T1000 (cell line): ENCODE data around the gene CACNA1D.

ENCODE experiments used
- DNase-seq: peaks from one replicate; lab custom pipeline; 2025; ENCODE audit warnings: mixed read lengths; lab: John Stamatoyannopoulos, UW

The CACNA1D gene

DNA sequence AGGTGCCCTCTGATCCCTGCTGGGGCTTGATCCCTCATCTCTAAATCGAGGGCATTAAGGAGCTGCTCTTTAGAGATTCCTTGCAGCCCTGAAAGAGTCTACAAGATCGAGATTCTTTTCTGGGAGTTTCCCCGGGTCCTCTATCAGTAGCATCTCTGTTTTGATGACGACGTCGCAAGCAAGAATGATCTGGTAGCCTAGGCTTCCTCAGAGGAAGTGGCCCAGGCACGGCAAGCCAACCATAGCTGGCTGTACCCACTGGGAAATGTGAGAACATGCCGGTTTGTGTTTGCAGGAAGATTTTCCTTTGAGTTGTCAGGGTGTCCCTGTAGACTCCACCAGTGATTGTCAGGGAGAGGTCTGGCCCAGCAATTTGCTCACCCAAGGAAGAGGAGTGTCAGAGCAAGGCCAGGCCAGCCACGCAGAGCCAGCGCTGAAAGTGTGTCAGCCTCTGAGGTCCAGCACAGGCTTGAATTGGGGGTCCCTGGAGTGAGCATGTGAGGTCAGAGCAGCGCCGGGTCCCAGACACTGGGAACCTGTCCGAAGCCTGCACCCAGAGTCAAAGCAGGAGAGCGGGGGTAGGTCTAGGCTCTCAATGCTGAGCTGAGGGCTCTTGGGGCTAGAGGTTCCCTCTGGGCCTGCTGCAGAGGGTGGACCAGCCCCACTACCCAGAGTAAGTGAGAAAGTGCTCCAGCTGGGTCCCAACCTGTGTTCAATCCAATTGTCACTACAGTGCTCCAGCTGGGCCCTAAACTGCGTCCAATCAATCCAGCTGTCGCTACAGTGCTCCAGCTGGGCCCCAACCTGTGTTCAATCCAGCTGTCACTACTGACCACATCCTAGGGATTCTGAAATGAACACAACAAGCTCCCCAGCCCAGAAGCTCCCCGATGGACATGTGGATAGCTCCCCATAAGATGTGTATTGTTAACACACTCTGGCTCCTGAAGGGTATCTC lies 256.1 kb downstream of the CACNA1D start:
- DNase-seq = no peak

DNA sequence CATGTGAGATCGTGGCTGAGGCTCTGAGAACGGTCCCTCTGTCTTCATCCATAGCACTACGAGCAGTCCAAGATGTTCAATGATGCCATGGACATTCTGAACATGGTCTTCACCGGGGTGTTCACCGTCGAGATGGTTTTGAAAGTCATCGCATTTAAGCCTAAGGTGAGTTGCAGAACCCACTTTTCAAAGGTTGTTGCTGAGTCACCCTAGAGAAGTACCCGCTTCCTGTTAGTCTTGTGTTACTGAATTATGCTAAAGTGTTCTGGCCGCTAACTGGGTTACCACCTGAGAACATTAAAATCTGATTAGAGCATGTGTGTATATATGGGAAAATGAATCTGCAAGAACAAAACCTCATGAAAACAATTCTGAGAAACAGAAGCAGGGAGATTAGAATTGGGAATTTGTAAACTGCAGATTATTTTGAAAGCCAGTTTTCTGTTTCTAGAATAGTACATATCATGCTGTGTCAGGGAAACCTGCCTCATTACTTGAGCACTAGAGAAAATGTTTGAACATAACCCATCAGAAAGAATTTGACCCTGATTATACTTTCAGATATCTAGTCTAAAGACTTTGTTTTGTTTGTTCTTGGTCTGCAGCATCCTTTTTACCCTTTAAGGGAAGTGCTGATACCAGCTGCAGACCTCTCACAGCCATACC lies 259.2 kb downstream of the CACNA1D start:
- no peak for DNase-seq

DNA sequence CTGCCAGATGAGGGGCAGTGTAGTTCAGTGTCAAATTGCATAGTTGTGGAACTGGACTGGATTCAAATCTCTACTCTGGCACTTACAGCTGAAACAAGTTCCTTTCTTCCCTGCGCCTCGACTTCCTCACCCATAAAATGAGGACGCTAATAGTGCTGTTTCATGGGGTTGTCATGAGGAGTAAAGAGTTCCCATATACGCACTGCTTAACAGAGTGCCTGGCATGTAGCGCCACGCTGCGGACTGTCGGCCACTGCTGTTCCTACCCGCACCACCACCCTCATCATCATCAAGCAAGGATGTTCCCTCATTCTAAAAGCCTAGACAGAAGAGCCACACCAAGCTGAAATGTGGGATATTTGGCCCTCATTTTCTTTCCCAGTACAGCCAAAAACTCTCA lies 259.9 kb downstream of the CACNA1D start:
- DNase-seq = no peak

DNA sequence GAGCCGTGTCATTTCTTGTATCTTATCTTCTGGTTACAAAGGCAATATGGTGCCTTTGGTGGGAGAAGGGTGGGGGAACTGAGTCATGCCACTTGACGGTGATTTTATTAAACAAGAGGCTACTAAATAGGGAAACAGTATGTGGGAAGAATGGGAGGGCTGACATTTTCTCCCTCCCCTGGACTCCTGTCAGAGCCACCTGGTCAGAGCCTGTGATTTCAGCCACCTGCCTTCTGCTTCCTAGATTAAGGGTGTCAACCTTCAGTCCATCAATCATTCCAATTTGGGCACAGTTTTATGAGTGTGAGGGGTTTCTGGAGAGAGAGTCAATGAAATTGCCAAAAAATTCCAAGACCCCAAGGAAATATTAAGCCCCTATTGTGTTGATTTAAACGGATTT lies 264.4 kb downstream of the CACNA1D start:
- DNase-seq = no peak

DNA sequence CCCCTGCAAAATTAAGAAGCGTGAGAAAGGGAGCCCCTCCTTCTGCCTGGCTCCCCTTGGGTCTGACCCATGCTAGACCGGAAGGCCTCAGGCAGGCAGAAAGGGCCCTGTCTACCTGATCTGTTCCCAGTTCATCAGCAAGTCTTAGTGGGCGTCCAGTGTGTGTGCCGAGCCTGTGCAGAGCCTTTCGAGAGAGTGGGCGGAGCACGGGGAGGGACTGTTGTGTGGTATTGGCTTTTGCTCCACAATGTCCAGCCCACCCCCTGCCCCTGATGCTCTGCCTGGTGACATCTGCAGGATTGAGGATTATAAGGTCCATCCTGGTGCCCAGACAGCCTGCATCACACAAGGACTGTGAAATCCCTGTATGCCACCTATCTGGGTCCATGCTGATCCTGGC lies 268.9 kb downstream of the CACNA1D start:
- DNase-seq = no peak

DNA sequence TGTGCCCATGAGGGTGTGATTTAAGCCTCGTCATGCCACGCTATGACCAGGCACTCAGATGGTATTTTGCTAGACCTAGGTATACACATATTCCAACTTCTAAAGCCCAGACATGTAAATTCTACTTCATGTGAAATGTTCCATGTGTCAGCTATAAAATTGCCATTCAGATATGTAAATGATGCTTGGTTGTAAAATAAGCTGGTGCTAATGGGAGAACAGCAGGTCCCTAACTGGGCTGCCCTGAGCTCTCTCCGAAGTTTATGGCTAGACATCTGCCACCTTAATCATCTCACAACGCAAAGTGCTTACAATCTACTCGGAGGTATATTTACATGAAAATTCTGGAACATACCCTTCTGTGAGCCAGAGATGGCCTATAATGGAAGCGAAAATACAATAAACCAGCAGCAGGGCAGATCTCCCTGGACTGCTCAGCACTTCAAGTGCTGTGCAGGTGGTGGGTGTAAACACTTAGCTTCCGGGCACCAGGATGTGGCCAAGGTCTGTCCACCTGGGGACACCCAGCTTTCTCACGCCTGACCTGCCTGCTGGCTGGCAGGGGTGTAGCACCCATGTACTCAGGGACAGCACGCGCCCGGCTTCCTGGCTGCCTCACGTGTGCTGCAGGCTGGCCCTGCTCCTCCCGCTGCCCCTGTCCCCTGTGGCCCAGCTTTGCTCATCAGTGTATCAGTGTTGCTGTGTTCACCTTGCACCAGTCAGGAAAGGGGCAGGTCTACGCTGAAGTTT lies 269.8 kb downstream of the CACNA1D start:
- DNase-seq = no peak

DNA sequence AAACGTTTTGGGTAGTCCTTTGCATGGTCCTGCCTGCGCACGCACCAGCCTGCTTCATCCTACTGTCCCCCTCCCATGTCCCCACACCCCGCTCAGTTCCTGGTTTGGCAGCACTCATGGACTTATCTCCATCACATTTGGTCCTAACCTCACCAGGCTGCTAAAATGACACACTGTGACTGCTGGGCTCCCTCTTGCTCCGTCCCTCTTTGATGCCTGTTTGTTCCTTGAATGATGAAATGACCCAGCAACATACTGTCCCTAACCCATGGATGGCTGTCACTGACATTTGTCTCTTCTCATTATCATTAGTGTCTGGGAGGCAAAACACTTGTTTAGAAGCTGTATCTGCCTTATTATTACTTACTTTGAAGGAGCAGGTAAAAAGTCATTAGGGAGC lies 271.3 kb downstream of the CACNA1D start:
- no peak for DNase-seq

DNA sequence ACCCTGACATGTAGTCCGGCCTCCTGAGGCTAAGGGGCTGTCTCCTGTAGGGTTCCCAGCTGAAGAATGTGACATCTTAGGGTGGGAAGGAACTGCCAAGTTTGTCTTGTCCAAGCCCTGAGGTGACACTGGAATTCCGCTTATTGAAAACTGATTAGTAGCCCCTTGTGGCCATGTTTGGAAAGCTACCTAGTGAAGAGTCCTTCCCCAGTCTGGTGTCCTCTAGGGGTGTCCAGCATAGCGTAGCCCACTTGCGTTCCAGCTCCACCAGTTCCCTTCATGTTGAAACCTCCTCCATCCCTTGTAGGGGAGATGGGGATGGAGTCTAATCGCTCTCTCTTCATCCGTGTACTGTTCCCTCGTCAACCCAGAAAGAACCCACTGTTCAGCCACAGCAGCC lies 272.3 kb downstream of the CACNA1D start:
- DNase-seq = no peak

DNA sequence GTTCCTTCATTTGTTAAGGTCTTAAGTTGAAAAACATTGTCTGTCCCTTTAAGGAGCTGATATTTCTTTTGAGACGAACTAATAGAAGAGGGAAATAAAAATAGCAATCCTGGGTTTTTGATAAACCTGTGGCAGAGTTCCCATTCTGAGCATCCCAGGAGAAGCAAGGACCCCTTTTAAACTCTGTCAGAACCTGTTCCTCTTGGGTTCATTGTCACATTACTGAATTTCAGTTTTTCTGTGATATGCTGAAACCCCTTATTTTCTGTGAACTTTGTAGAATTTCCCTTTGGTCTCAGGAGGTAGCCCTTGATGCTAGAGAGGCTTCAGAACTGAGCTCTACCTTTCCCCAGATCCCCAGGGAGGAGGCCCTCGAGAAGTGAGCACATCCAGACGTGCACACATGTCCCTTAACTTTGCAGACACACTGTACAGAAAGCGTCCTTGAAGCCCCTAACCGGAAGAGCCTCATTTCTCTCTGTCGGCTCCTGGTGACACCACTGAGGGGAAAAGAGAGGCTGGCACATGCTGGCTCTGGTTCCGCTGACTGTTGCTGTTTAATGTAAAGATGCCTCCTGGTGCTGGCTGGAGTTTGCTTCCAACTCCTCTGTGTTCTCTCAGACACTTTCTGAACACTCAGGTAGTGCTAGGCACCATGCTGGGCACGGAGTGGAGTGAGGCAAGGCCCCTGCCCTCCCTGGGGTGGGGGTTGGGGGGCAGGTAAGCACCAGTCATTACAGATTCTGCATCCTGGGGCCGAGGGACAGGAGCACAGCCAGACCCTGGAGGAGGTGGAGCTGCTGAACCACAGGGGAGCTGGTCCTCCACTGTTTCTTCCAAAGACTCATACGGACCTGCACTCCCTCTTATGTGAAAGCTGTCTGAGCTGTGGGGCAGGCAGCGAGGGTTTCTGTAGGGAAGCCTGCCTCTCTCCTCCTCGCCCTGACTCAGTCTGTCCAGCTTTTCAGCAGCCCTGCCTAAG lies 274.4 kb downstream of the CACNA1D start:
- DNase-seq = no peak

DNA sequence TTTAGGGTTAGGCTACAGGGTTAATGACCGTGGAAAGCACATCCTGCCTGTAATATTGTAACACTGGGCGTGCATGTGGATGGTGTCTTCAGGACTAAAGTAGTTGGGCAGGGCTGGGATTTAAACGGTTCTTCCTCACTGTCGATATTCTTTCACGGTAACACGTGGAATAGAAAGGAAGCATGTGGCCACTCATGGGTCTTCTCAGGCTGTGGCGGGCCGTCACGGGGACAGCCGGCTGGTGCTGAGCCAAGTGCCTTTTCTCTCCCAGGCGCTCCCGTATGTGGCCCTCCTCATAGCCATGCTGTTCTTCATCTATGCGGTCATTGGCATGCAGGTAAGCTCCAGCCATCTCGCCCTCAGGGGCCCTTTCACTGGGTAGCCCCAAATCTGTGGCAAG lies 278.2 kb downstream of the CACNA1D start:
- DNase-seq = no peak

DNA sequence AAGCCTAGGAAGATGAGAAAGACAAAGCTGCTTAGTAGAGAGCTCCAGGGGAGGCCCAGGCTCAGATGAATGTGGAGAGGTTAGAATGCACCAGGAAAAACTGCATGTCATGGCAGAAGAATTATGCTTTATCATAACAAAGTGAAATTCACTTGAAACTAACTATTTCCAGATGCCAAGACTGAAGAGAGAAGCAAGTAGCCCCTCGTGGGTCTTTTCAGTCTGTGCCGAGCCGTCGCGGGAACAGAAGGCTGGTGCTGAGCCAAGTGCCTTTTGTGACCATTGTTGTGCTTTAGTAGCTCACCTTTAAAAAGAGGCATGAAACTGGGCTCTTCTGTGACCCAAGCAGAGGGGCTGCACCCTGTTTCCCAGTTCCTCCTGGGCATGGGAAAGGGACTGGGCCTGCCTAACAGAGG lies 278.6 kb downstream of the CACNA1D start:
- DNase-seq = no peak

DNA sequence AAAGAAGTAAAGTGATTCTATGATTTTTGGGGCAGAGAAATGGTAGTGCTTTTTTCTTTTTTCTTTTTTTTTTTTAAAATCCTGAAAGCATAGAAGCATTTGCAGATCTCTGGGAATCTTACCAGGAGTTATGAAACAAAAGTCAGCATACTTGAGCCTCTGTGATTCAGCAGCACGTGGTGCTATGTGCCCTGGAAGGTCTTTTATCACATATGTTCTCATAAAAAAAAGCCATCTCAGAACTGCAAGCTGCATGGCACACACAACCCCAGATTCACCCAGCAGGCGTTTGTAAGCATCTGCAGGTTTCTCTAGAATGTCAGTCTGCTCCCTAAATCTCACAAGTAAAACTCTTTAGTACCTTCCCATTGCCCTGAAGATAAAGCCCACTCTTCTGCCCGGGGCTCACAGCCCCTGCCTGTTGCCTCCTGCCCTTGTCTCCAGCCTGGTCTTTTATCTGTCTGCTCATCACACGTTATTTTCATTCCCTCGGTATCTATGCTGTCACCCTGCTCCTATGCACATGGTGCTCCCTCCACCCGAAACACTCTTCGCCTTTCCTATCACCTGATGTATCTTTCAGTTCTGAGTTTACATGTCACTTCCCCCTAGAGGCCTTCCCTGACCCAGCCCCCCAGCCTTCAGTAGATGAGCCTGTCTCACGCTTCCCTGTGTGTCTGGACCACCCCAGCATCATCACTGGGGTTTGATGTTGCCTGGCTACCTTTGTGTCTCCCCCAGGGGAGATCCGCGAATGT lies 279.4 kb downstream of the CACNA1D start:
- no peak for DNase-seq

DNA sequence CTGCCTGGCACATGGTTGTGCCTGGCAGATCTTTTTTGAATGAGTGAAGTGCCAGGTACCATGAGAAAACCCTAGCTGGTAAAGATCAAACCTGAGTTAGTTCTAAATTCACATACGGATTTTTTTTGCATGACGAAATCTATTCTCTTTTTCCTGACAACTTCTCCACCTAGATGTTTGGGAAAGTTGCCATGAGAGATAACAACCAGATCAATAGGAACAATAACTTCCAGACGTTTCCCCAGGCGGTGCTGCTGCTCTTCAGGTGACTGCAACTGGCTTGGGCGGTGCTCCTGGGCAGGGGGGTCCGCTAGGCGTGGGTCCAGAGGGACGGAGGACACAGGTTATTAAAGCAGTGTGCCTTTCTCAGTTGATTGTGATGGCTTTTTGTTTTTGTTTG lies 280.0 kb downstream of the CACNA1D start:
- DNase-seq = no peak

DNA sequence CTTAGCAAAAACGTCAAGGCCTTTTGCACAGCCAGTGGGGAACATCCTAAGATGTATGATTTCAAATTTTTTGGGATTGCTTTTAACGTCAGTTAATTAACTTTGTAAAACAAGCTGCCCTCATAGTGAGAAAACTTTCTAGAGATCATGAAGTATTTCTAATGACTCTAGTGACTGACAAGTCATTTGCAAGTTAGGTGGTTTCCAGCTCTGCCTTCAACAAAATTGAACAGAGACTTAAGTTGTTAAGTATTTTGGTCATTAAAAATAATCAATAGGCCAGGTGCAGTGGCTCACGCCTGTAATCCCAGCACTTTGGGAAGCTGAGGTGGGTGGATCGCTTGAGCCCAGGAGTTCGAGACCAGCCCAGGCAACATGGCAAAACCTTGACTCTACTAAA lies 280.6 kb downstream of the CACNA1D start:
- no peak for DNase-seq

DNA sequence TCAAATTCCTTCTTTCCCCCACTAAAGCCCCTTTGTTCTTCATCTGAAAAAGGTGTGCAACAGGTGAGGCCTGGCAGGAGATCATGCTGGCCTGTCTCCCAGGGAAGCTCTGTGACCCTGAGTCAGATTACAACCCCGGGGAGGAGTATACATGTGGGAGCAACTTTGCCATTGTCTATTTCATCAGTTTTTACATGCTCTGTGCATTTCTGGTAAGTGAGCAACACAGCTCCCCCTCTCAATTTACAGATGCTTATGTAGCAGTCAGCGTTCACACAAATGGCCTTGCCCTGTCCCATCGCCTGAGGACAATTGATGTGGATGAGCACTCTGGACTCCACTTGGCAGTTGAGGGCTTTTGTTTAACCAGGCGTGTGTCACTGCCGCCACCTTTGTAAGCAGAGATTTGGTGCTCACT lies 281.4 kb downstream of the CACNA1D start:
- DNase-seq = no peak

DNA sequence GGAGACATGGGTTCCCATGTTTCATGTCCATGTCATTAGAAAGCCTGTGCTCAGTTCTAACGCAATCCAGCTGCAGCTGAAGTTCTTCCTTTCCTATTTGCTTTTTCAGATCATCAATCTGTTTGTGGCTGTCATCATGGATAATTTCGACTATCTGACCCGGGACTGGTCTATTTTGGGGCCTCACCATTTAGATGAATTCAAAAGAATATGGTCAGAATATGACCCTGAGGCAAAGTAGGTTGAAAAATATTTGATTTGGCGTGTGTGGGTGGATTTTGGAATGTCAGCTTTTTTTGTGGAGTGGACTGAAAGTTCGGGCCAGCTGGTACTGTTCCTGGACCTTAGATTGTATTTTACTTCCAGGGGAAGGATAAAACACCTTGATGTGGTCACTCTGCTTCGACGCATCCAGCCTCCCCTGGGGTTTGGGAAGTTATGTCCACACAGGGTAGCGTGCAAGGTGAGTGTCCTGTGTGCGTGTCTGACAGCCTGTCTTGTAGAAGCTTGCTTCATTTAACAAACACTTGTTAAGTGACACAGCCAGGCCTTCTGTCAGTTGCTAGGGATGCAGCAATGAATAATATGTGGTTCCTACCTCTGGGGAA lies 282.2 kb downstream of the CACNA1D start:
- no peak for DNase-seq

DNA sequence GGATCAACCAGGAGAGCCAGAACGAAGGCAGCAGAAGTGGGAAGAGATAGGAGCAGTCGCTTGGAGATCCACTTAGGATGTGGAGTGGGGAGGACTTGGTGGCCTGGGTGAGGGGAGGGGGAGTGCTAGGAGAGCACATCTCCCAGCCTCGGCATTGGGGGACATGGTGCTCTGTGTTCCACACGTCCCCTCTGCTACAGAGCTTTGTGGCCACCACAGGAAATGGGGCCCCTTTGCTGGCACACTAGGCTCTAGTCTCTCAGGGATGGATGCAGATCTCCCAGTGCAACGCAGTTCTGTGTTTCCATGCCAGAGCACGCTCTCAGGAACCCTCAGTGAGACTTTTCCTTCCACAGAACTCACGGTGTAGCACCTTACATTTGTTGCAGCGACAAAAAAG lies 283.1 kb downstream of the CACNA1D start:
- no peak for DNase-seq

DNA sequence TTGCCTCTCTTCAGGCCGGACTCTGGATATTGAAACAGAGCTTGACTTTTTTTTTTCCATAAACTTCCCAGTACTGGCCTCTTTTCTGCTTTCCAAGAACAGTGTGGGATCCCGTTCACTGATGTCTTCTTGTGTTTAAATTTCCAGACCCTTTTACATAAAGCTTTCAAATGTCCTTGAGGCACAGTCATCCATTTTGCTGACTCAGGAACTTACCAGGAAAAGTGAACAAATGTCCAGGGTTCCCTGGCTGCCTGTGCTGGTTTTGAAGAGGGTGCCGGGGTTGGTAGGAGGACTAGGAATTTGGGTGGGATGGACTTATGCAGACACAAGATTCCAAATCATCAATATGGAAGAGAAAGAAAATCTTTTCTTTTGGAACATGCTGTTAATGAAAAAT lies 283.7 kb downstream of the CACNA1D start:
- no peak for DNase-seq

DNA sequence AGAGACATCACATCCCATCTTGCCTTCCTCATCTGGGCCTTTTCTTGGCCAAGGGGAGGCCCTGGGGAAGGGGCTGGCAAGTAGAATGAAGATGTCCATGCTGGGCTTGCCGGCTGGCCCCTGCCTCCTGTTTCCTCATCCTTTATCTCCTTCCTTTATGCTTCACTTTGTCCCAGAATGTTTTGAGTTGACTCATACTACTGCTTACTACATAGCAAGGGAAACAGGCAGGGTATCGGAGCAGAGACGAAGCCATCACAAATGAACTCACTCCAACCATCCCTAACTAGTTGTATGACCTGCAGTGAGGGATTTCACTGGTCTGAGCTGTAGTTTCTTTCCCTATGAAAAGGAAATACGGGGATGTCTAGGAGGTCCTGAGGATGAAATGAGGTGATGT lies 285.8 kb downstream of the CACNA1D start:
- DNase-seq = no peak

DNA sequence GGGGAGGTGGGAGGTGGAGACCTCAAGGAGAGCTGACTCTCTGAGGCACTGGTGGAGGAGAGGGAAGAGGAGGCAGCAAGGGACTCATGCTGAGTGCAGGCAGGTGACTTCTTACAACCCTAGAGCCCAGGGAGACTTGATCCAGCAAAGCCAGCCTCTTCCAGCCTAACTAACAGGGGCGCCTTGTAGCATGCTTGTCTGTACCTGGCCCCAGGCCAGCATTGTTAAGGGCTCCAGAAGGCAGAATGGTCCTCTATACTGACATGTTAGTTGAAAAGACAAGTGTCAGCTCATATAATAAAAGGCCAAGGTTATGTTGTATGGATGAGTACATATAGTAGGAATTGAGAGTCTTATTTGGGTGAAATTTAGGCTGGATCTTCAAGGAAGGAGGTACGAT lies 286.4 kb downstream of the CACNA1D start:
- DNase-seq = no peak
